ENCODE data around the gene ARHGEF11. TPM values are rescaled to one million over a fixed set of nuclear protein-coding genes. Genes with fewer than 3 reads are reported as not detected.
"Not testable (repeated sequence)": the region's sequence is repeated elsewhere in the genome, so short reads cannot be mapped to it uniquely, and the experiment has no call there.

ARHGEF11 gene
- polyA plus RNA-seq, 3 donors from 2014 or later = 0.08 to 0.86 (median 0.22) TPM

- Mint-ChIP-seq H3K4me1 (no peaks in the 10 kb centered on the region), H3K36me3 (no peaks in the 10 kb centered on the region), H3K27me3 (ENCODE audit: low read depth in 3 of 3) (peaks cover 2 to 9% (median 8%) of the 10 kb centered on the region in 3 donors), H3K9me3 (no peaks in the 10 kb centered on the region), H3K4me3 (no peak overlapping the region), H3K27ac (no peak overlapping the region)
- no peak for DNase-seq
Measured at GRCh38 chr1:157080714-157081113, 35.2 kb upstream of the ARHGEF11 start.

- H3K36me3 Mint-ChIP-seq = no peaks in the 10 kb centered on the region
- no peak for DNase-seq
- H3K27me3 Mint-ChIP-seq (ENCODE audit: low read depth in 3 of 3) = peaks cover 8 to 11% (median 8%) of the 10 kb centered on the region in 3 donors
Measured at GRCh38 chr1:157077394-157077793, 31.9 kb upstream of the ARHGEF11 start.

GRCh38 chr1:157073944-157074685 is 28.6 kb upstream of the ARHGEF11 start:
- Mint-ChIP-seq H3K4me3 (peak overlapping the region in 1 of 5 donors; percentile 24), H3K27ac (no peak overlapping the region), H3K27me3 (ENCODE audit: low read depth in 3 of 3) (peaks cover 6 to 11% (median 8%) of the 10 kb centered on the region in 3 donors), H3K4me1 (peaks cover 4 to 5% of the 10 kb centered on the region in 2 donors), H3K9me3 (no peaks in the 10 kb centered on the region), H3K36me3 (no peaks in the 10 kb centered on the region)
- peak in 1 of 3 donors; percentile 7 for DNase-seq

More at GRCh38 chr1:157077394-157077793, 31.9 kb upstream of the ARHGEF11 start:
- no peaks in the 10 kb centered on the region for H3K9me3 Mint-ChIP-seq
- no peak overlapping the region for H3K27ac Mint-ChIP-seq
- H3K4me1 Mint-ChIP-seq = peaks cover 4 to 5% of the 10 kb centered on the region in 2 donors
- no peak overlapping the region for H3K4me3 Mint-ChIP-seq

GRCh38 chr1:157069601-157070000 is 24.1 kb upstream of the ARHGEF11 start:
- peaks cover 4 to 5% of the 10 kb centered on the region in 2 donors for H3K4me1 Mint-ChIP-seq
- H3K27me3 Mint-ChIP-seq (ENCODE audit: low read depth in 3 of 3) = peaks cover 0 to 25% (median 5%) of the 10 kb centered on the region in 3 donors
- no peaks in the 10 kb centered on the region for H3K9me3 Mint-ChIP-seq
- no peak overlapping the region for H3K27ac Mint-ChIP-seq
- no peak overlapping the region for H3K4me3 Mint-ChIP-seq
- DNase-seq = no peak
- no peaks in the 10 kb centered on the region for H3K36me3 Mint-ChIP-seq

GRCh38 chr1:157059241-157059640 is 13.7 kb upstream of the ARHGEF11 start:
- H3K27ac Mint-ChIP-seq, H3K4me1 Mint-ChIP-seq, H3K36me3 Mint-ChIP-seq, DNase-seq, H3K4me3 Mint-ChIP-seq: not testable (repeated sequence)
- H3K27me3 Mint-ChIP-seq (ENCODE audit: low read depth in 3 of 3) = peaks cover 9 to 14% (median 13%) of the 10 kb centered on the region in 3 donors
- H3K9me3 Mint-ChIP-seq = peaks cover 0 to 15% (median 8%) of the 10 kb centered on the region in 6 donors

- Mint-ChIP-seq H3K9me3 (peaks cover 5 to 19% (median 11%) of the 10 kb centered on the region in 6 donors), H3K27me3 (ENCODE audit: low read depth in 3 of 3) (peaks cover 7 to 24% (median 9%) of the 10 kb centered on the region in 3 donors), H3K36me3 (peaks cover 0 to 4% (median 3%) of the 10 kb centered on the region in 3 donors), H3K27ac (no peak overlapping the region), H3K4me3 (no peak overlapping the region), H3K4me1 (no peaks in the 10 kb centered on the region)
- DNase-seq = no peak
Measured at GRCh38 chr1:157056269-157056668, 10.7 kb upstream of the ARHGEF11 start.

- peaks cover 7 to 23% (median 9%) of the 10 kb centered on the region in 3 donors for H3K27me3 Mint-ChIP-seq (ENCODE audit: low read depth in 3 of 3)
- not testable (repeated sequence) for DNase-seq, H3K36me3 Mint-ChIP-seq, H3K4me1 Mint-ChIP-seq, H3K4me3 Mint-ChIP-seq, H3K27ac Mint-ChIP-seq
- peaks cover 5 to 17% (median 8%) of the 10 kb centered on the region in 6 donors for H3K9me3 Mint-ChIP-seq
Measured at GRCh38 chr1:157055729-157056128, 10.2 kb upstream of the ARHGEF11 start.

- H3K27me3 Mint-ChIP-seq (ENCODE audit: low read depth in 3 of 3) = peaks cover 12 to 41% (median 16%) of the 10 kb centered on the region in 3 donors
- peaks cover 5 to 16% (median 8%) of the 10 kb centered on the region in 6 donors for H3K9me3 Mint-ChIP-seq
- DNase-seq = no peak
- peaks cover 3 to 7% of the 10 kb centered on the region in 2 donors for H3K4me1 Mint-ChIP-seq
- H3K27ac Mint-ChIP-seq = no peak overlapping the region
- H3K4me3 Mint-ChIP-seq = no peak overlapping the region
- H3K36me3 Mint-ChIP-seq = peaks cover 0 to 4% (median 3%) of the 10 kb centered on the region in 3 donors
Measured at GRCh38 chr1:157050836-157051235, 5.3 kb upstream of the ARHGEF11 start.

- H3K36me3 Mint-ChIP-seq = peaks cover 0 to 3% (median under 1%) of the 10 kb centered on the region in 3 donors
- H3K27me3 Mint-ChIP-seq (ENCODE audit: low read depth in 3 of 3) = peaks cover 12 to 38% (median 16%) of the 10 kb centered on the region in 3 donors
- H3K4me1 Mint-ChIP-seq = peaks cover 7 to 18% of the 10 kb centered on the region in 2 donors
- H3K27ac Mint-ChIP-seq = no peak overlapping the region
- H3K9me3 Mint-ChIP-seq = peaks cover 0 to 11% (median 3%) of the 10 kb centered on the region in 6 donors
- peak overlapping the region; percentile 49 to 87 (median 53) for H3K4me3 Mint-ChIP-seq
- no peak for DNase-seq
Measured at GRCh38 chr1:157047062-157047410, 1.5 kb upstream of the ARHGEF11 start.

GRCh38 chr1:157044326-157044725 is 1.2 kb downstream of the ARHGEF11 start:
- Mint-ChIP-seq H3K36me3 (peaks cover 0 to 3% (median 0%) of the 10 kb centered on the region in 3 donors), H3K4me1 (peaks cover 7 to 18% of the 10 kb centered on the region in 2 donors), H3K4me3 (peak overlapping the region in 4 of 5 donors; percentile 15 to 55 (median 36)), H3K9me3 (peaks cover 0 to 1% (median 0%) of the 10 kb centered on the region in 6 donors), H3K27me3 (ENCODE audit: low read depth in 3 of 3) (peaks cover 8 to 28% (median 15%) of the 10 kb centered on the region in 3 donors), H3K27ac (no peak overlapping the region)
- no peak for DNase-seq

- Mint-ChIP-seq H3K4me1 (peaks cover 7 to 18% of the 10 kb centered on the region in 2 donors), H3K27me3 (ENCODE audit: low read depth in 3 of 3) (peaks cover 6 to 30% (median 16%) of the 10 kb centered on the region in 3 donors), H3K27ac (no peak overlapping the region), H3K36me3 (peaks cover 0 to 3% (median 0%) of the 10 kb centered on the region in 3 donors), H3K9me3 (peaks cover 0 to 1% (median 0%) of the 10 kb centered on the region in 6 donors), H3K4me3 (peak overlapping the region in 1 of 5 donors; percentile 49)
- no peak for DNase-seq
Measured at GRCh38 chr1:157043685-157044084, 1.9 kb downstream of the ARHGEF11 start.

GRCh38 chr1:157042846-157043245 is 2.7 kb downstream of the ARHGEF11 start:
- Mint-ChIP-seq H3K4me3 (no peak overlapping the region), H3K4me1 (peaks cover 7 to 18% of the 10 kb centered on the region in 2 donors)

GRCh38 chr1:157040802-157041201 is 4.7 kb downstream of the ARHGEF11 start:
- no peak for DNase-seq
- Mint-ChIP-seq H3K4me1 (peaks cover 4 to 11% of the 10 kb centered on the region in 2 donors), H3K27ac (no peak overlapping the region), H3K27me3 (ENCODE audit: low read depth in 3 of 3) (peaks cover 3 to 17% (median 10%) of the 10 kb centered on the region in 3 donors), H3K9me3 (peaks cover 0 to 1% (median 0%) of the 10 kb centered on the region in 6 donors), H3K36me3 (no peaks in the 10 kb centered on the region), H3K4me3 (no peak overlapping the region)

More at GRCh38 chr1:157042846-157043245, 2.7 kb downstream of the ARHGEF11 start:
- H3K27me3 Mint-ChIP-seq (ENCODE audit: low read depth in 3 of 3) = peaks cover 6 to 30% (median 15%) of the 10 kb centered on the region in 3 donors
- peaks cover 0 to 1% (median 0%) of the 10 kb centered on the region in 6 donors for H3K9me3 Mint-ChIP-seq
- H3K36me3 Mint-ChIP-seq = peaks cover 0 to 3% (median 0%) of the 10 kb centered on the region in 3 donors
- no peak overlapping the region for H3K27ac Mint-ChIP-seq
- no peak for DNase-seq

- no peaks in the 10 kb centered on the region for H3K9me3 Mint-ChIP-seq
- no peak overlapping the region for H3K27ac Mint-ChIP-seq
- no peak overlapping the region for H3K4me3 Mint-ChIP-seq
- no peak for DNase-seq
- H3K36me3 Mint-ChIP-seq = no peaks in the 10 kb centered on the region
- H3K4me1 Mint-ChIP-seq = no peaks in the 10 kb centered on the region
- peaks cover 3 to 7% (median 4%) of the 10 kb centered on the region in 3 donors for H3K27me3 Mint-ChIP-seq (ENCODE audit: low read depth in 3 of 3)
Measured at GRCh38 chr1:157035121-157035520, 10.4 kb downstream of the ARHGEF11 start.

Data from immature natural killer cell (primary cell).